ENCODE measurements around the gene BMPR1B. TPM values are rescaled to one million over a fixed set of nuclear protein-coding genes. Genes with fewer than 3 reads are reported as not detected.

Gene BMPR1B
- total RNA-seq, 1 experiment from 2014 or later: 7.1 TPM

- intact Hi-C loops (cut with micrococcal nuclease): no loop called here
- POLR2A ChIA-PET (ENCODE audit: unreplicated experiment): no interaction called here
- TF ChIP-seq EZH2phosphoT487 (IDR thresholded peaks at IDR 0.05; ENCODE audit: borderline replicate concordance, low read length) (no peak), CTCF (conservative IDR thresholded peaks at IDR 0.05; ENCODE audit: low read depth, low read length) (no peak), EZH2 (IDR thresholded peaks at IDR 0.05; ENCODE audit: low read length, unreplicated experiment) (no peak)
- no peak overlapping the region for H3K4me2 ChIP-seq (ENCODE audit: low read length)
- no peak overlapping the region for H2AFZ ChIP-seq (ENCODE audit: low read length)
- H3K9ac ChIP-seq (ENCODE audit: low read length): no peak overlapping the region
- no peaks in the 10 kb centered on the region for H3K27me3 ChIP-seq (ENCODE audit: low read length)
- no peak overlapping the region for H3K4me3 ChIP-seq (ENCODE audit: low read length)
- DNase-seq (no peak), ATAC-seq (no peak)
- H3K27ac ChIP-seq (ENCODE audit: low read length): no peak overlapping the region
- no peaks in the 10 kb centered on the region for H3K9me3 ChIP-seq (ENCODE audit: low read length)
- H3K36me3 ChIP-seq (ENCODE audit: low read depth, low read length): no peaks in the 10 kb centered on the region
- no peaks in the 10 kb centered on the region for H4K20me1 ChIP-seq (ENCODE audit: low read length)
- CTCF ChIA-PET: no interaction called here
- no peaks in the 10 kb centered on the region for H3K79me2 ChIP-seq (ENCODE audit: low read length)
- H3K9me2 ChIP-seq (replicated peaks; ENCODE audit: low read length): no peaks in the 10 kb centered on the region
- H3F3A ChIP-seq (ENCODE audit: low read length, unreplicated experiment): no peaks in the 10 kb centered on the region
- no peaks in the 10 kb centered on the region for H3K4me1 ChIP-seq (ENCODE audit: insufficient read depth, low read length)
- BruUV-seq (replicated peaks): no TSS peak
Measured at GRCh38 chr4:94912606-94913005, 154.9 kb downstream of the BMPR1B start.

- intact Hi-C loops (cut with micrococcal nuclease): no loop called here
Measured at GRCh38 chr4:94913316-94913715, 155.6 kb downstream of the BMPR1B start.

GRCh38 chr4:94917146-94917545 is 159.4 kb downstream of the BMPR1B start:
- Histone ChIP-seq H3K9me3 (ENCODE audit: low read length) (no peaks in the 10 kb centered on the region), H4K20me1 (ENCODE audit: low read length) (no peaks in the 10 kb centered on the region), H3F3A (ENCODE audit: low read length, unreplicated experiment) (no peaks in the 10 kb centered on the region), H3K4me1 (ENCODE audit: insufficient read depth, low read length) (no peaks in the 10 kb centered on the region), H3K27ac (ENCODE audit: low read length) (no peak overlapping the region), H3K36me3 (ENCODE audit: low read depth, low read length) (no peaks in the 10 kb centered on the region), H3K9ac (ENCODE audit: low read length) (no peak overlapping the region), H3K9me2 (replicated peaks; ENCODE audit: low read length) (no peaks in the 10 kb centered on the region), H3K4me2 (ENCODE audit: low read length) (no peak overlapping the region), H3K4me3 (ENCODE audit: low read length) (no peak overlapping the region), H3K79me2 (ENCODE audit: low read length) (no peaks in the 10 kb centered on the region), H3K27me3 (ENCODE audit: low read length) (no peaks in the 10 kb centered on the region), H2AFZ (ENCODE audit: low read length) (no peak overlapping the region)
- ChIA-PET POLR2A (ENCODE audit: unreplicated experiment) (no interaction called here), CTCF (no interaction called here)
- no peak for ATAC-seq
- DNase-seq: no peak
- no TSS peak for BruUV-seq (replicated peaks)
- intact Hi-C loops (cut with micrococcal nuclease): no loop called here
- TF ChIP-seq EZH2 (IDR thresholded peaks at IDR 0.05; ENCODE audit: low read length, unreplicated experiment) (no peak), EZH2phosphoT487 (IDR thresholded peaks at IDR 0.05; ENCODE audit: borderline replicate concordance, low read length) (no peak)

More at GRCh38 chr4:94913316-94913715, 155.6 kb downstream of the BMPR1B start:
- Histone ChIP-seq H3F3A (ENCODE audit: low read length, unreplicated experiment) (no peaks in the 10 kb centered on the region), H3K9me3 (ENCODE audit: low read length) (no peaks in the 10 kb centered on the region), H3K4me3 (ENCODE audit: low read length) (no peak overlapping the region), H3K36me3 (ENCODE audit: low read depth, low read length) (no peaks in the 10 kb centered on the region), H3K79me2 (ENCODE audit: low read length) (no peaks in the 10 kb centered on the region), H3K9me2 (replicated peaks; ENCODE audit: low read length) (no peaks in the 10 kb centered on the region), H2AFZ (ENCODE audit: low read length) (no peak overlapping the region), H3K27ac (ENCODE audit: low read length) (no peak overlapping the region), H3K4me2 (ENCODE audit: low read length) (no peak overlapping the region), H4K20me1 (ENCODE audit: low read length) (no peaks in the 10 kb centered on the region), H3K27me3 (ENCODE audit: low read length) (no peaks in the 10 kb centered on the region), H3K9ac (ENCODE audit: low read length) (no peak overlapping the region), H3K4me1 (ENCODE audit: insufficient read depth, low read length) (no peaks in the 10 kb centered on the region)
- no peak for TF ChIP-seq EZH2 (IDR thresholded peaks at IDR 0.05; ENCODE audit: low read length, unreplicated experiment)
- no peak for TF ChIP-seq EZH2phosphoT487 (IDR thresholded peaks at IDR 0.05; ENCODE audit: borderline replicate concordance, low read length)
- no peak for TF ChIP-seq CTCF (conservative IDR thresholded peaks at IDR 0.05; ENCODE audit: low read depth, low read length)
- ATAC-seq: no peak
- no peak for DNase-seq
- POLR2A ChIA-PET (ENCODE audit: unreplicated experiment): no interaction called here
- BruUV-seq (replicated peaks): no TSS peak
- CTCF ChIA-PET: no interaction called here

Data from PC-3 (cell line).